Calu3 (cell line): Measurements from ENCODE around the gene LMLN. TPM values are rescaled to one million over a fixed set of nuclear protein-coding genes. Genes with fewer than 3 reads are reported as not detected.
"Not testable (repeated sequence)": the region's sequence is repeated elsewhere in the genome, so short reads cannot be mapped to it uniquely, and the experiment has no call there.

Source experiments
- BruUV-seq: library from RNA; stranded (reverse); fragments of 400-500 nt; replicated peaks from 2 replicates; lab custom pipeline; 2021; lab: Mats Ljungman, UMichigan
- CTCF ChIA-PET: fragments of 300-600 bp; sonication (Branson Sonifier 250); formaldehyde crosslinking; loops from one replicate; lab custom pipeline; 2022; ENCODE audit warnings: antibody characterized with exemption; lab: Charles Lee
- DNase-seq: peaks from one replicate; pipeline ENCODE4 v3.0.0; 2022
- H3K27ac Mint-ChIP-seq: one replicate; pipeline ENCODE4 v1.8.0; 2022; ENCODE audit warnings: mixed read lengths; ENCODE audit not compliant: unreplicated experiment
- H3K27me3 Mint-ChIP-seq: one replicate; pipeline ENCODE4 v1.8.0; 2022; ENCODE audit warnings: mixed read lengths; ENCODE audit not compliant: unreplicated experiment
- H3K36me3 Mint-ChIP-seq: one replicate; pipeline ENCODE4 v1.8.0; 2022; ENCODE audit warnings: mild to moderate bottlenecking, moderate library complexity, mixed read lengths; ENCODE audit not compliant: insufficient read depth, unreplicated experiment
- H3K4me1 Mint-ChIP-seq: one replicate; pipeline ENCODE4 v1.8.0; 2022; ENCODE audit warnings: mild to moderate bottlenecking, low read depth, mixed read lengths; ENCODE audit not compliant: unreplicated experiment
- H3K4me3 Mint-ChIP-seq: one replicate; pipeline ENCODE4 v1.8.0; 2022; ENCODE audit warnings: mild to moderate bottlenecking, low read depth, moderate library complexity, mixed read lengths; ENCODE audit not compliant: unreplicated experiment
- H3K9me3 Mint-ChIP-seq: one replicate; pipeline ENCODE4 v1.8.0; 2022; ENCODE audit warnings: low read depth, mixed read lengths; ENCODE audit not compliant: unreplicated experiment
- intact Hi-C: fragments of 100-400 bp; cut with micrococcal nuclease; formaldehyde crosslinking; loops from one replicate; pipeline ENCODE4 v1.10.0; 2022; ENCODE audit not compliant: unreplicated experiment
- total RNA-seq: library from RNA; stranded (reverse); gene quantifications from 2 replicates; pipeline ENCODE4 v1.2.3, GENCODE V29; 2022
- TF ChIP-seq, protein P1 (sequence below): fragments of 200-600 bp; IDR thresholded peaks from one replicate; pipeline ENCODE4 v1.8.0; 2022; ENCODE audit warnings: antibody characterized with exemption; ENCODE audit not compliant: unreplicated experiment

Gene LMLN
- total RNA-seq, 1 experiment from 2014 or later = 7.6 TPM

DNA sequence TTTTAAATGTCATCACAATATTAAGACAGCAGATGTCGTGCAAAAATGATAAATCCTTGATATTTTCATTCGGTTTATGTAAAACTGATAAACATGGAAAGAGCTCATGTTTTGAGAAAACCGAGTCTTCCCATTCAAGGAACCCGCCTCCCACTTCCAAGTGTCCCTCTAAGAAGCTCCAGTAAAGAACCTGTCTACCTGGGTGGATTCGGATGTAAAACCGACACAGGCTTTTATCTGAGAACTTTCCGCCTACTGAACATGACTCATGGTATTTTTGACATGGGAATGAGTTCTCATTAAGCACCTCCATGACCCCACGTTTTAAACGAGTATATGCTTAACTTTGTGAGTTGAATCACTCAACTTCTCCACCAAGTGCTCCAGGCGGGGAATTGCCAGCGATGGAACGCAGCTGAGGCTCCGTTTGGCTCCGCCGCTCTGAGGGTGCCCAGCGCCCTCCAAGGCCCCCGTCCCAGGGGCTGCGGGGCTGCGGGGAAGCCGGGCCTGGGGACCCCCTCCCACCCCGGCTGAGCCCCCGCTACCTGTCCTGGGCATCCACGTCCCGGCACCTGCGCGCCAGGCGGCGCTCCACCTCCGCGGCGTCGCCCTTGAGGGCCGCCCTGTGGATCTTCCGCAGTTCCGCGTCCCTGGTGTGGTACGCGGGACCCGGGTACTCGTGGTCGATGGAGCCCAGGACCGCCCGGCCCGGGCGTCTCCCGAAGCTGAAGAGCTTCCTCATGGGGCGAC is 119.9 kb downstream of the LMLN start:
- Mint-ChIP-seq H3K4me1 (peaks cover 11% of the 10 kb centered on the region), H3K27me3 (peaks cover 43% of the 10 kb centered on the region), H3K27ac (no peak overlapping the region), H3K4me3 (peak overlapping the region; percentile 70), H3K9me3 (no peaks in the 10 kb centered on the region), H3K36me3 (peaks cover 4% of the 10 kb centered on the region)
- intact Hi-C loops = loop anchor here (1.0 kb wide), 1 partner anchor 174 kb away; no protein-coding TSS in a partner anchor
- TF ChIP-seq, protein P1, sequence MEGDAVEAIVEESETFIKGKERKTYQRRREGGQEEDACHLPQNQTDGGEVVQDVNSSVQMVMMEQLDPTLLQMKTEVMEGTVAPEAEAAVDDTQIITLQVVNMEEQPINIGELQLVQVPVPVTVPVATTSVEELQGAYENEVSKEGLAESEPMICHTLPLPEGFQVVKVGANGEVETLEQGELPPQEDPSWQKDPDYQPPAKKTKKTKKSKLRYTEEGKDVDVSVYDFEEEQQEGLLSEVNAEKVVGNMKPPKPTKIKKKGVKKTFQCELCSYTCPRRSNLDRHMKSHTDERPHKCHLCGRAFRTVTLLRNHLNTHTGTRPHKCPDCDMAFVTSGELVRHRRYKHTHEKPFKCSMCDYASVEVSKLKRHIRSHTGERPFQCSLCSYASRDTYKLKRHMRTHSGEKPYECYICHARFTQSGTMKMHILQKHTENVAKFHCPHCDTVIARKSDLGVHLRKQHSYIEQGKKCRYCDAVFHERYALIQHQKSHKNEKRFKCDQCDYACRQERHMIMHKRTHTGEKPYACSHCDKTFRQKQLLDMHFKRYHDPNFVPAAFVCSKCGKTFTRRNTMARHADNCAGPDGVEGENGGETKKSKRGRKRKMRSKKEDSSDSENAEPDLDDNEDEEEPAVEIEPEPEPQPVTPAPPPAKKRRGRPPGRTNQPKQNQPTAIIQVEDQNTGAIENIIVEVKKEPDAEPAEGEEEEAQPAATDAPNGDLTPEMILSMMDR = no peak
- BruUV-seq = no TSS peak
- DNase-seq = peak; percentile 30
- CTCF ChIA-PET = interaction anchor here (0.5 to 1.5 kb wide), 4 partner anchors 8 to 174 kb away, joined by 3 to 10 read pairs (median 4); no protein-coding TSS in a partner anchor

DNA sequence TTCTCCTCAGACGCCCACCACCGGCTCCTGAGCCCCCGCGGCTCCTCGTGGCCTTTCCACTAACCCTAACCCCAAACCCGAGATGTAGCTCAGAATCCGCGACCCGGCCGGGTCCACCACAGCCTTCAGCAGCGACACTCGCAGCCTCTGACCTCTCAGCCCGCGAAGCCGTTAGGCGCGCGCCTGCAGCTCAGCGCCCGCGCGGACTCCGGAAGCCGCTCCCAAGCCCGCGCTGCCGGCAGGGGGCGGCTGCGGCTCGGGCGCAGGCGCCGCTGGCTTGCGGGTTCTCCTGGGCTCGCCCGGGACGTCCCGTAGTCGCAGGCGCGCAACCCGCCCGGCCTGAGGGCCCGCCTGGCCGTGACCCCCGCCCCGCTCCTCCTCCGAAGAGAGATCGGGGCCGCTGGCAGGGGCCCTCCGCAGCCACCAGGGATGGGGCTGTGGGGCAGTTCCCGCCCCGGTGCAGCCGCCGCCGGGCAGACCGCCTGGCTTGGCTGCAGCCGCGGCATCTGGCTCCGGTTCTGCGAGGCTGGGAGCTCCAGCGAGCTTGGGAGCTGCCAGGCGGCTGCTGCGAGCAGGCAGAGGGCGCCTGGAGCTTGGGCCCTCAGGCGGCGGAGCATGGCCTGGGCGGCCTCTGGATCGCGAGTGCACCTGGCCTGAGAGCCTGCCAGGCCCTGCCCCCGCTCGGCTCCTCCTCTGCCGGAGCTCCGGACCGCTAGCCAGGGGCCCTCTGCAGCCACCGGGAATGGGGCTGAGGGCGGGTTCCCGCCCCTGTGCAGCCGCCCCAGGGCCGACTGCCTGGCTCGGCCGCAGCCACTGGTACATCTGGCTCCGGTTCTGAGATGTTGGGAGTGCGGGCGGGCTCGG is 120.7 kb downstream of the LMLN start:
- Mint-ChIP-seq H3K36me3 (peaks cover 4% of the 10 kb centered on the region), H3K27ac (no peak overlapping the region), H3K27me3 (peaks cover 43% of the 10 kb centered on the region), H3K9me3 (no peaks in the 10 kb centered on the region), H3K4me1 (peaks cover 9% of the 10 kb centered on the region), H3K4me3 (peak overlapping the region; percentile 70)
- peak; percentile 87 for DNase-seq
- CTCF ChIA-PET = interaction anchor here (0.5 to 1.5 kb wide), 4 partner anchors 9 to 175 kb away, joined by 3 to 10 read pairs (median 4); no protein-coding TSS in a partner anchor
- intact Hi-C loops = loop anchor here (1.0 kb wide), 1 partner anchor 174 kb away; no protein-coding TSS in a partner anchor
- TF ChIP-seq, protein P1 = peak; percentile 68
- BruUV-seq = no TSS peak

DNA sequence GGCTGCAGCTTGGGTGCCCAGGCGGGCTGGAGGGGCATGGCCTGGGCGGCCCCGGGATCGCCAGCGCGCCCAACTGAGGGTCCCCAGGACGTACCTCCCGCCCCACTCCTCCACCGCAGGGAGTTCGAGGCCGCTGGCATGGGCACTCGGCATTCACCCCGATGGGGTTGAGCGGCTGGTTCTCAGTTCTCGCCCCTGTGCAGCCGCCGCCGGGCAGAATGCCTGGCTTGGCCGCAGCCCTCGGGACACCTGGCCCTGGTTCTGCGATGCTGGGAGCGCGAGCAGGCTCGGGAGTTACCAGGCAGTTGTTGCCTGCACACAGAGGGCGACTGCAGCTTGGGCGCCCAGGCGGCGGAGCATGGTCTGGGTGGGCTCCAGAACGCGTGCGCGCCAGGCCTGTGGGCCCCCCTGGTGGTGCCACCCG is 121.4 kb downstream of the LMLN start:
- H3K36me3 Mint-ChIP-seq = peaks cover 4% of the 10 kb centered on the region
- CTCF ChIA-PET = interaction anchor here (1.3 kb wide), 1 partner anchor 176 kb away, joined by 4 read pairs; no protein-coding TSS in a partner anchor
- H3K4me3 Mint-ChIP-seq = no peak overlapping the region
- no peak for DNase-seq
- TF ChIP-seq, protein P1 = no peak
- no peak overlapping the region for H3K27ac Mint-ChIP-seq
- no TSS peak for BruUV-seq
- H3K4me1 Mint-ChIP-seq = peaks cover 2% of the 10 kb centered on the region
- intact Hi-C loops = no loop called here
- H3K27me3 Mint-ChIP-seq = peaks cover 43% of the 10 kb centered on the region
- no peaks in the 10 kb centered on the region for H3K9me3 Mint-ChIP-seq

DNA sequence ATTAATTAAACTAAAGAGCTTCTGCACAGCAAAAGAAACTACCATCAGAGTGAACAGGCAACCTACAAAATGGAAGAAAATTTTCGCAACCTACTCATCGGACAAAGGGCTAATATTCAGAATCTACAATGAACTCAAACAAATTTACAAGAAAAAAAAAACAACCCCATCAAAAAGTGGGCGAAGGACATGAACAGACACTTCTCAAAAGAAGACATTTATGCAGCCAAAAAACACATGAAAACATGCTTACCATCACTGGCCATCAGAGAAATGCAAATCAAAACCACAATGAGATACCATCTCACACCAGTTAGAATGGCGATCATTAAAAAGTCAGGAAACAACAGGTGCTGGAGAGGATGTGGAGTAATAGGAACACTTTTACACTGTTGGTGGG is 122.2 kb downstream of the LMLN start:
- DNase-seq, H3K4me1 Mint-ChIP-seq, H3K36me3 Mint-ChIP-seq, BruUV-seq, CTCF ChIA-PET, intact Hi-C loops, H3K9me3 Mint-ChIP-seq, H3K4me3 Mint-ChIP-seq, H3K27ac Mint-ChIP-seq: not testable (repeated sequence)
- peaks cover 43% of the 10 kb centered on the region for H3K27me3 Mint-ChIP-seq
